Neural cell (in vitro differentiated cells): ENCODE data around the gene ST6GALNAC4.

Experiments
- CTCF ChIP-seq: fragments of 450-650 bp; IDR thresholded peaks from 2 replicates; pipeline ENCODE4 v1.5.1; 2014; ENCODE audit warnings: antibody characterized with exemption, mild to moderate bottlenecking, moderate library complexity; ENCODE audit not compliant: poor library complexity, severe bottlenecking
- EP300 ChIP-seq: fragments of 450-650 bp; conservative IDR thresholded peaks from 2 replicates; pipeline ENCODE4 v1.6.1; 2014; ENCODE audit warnings: antibody characterized with exemption, mild to moderate bottlenecking, moderate library complexity; ENCODE audit not compliant: poor library complexity, severe bottlenecking
- EZH2 ChIP-seq: fragments of 200-600, 300-800 bp; shearing (Covaris generic), sonication (generic); IDR thresholded peaks from 2 replicates; pipeline ENCODE4 v1.6.1; 2014; ENCODE audit warnings: antibody characterized with exemption, low read length, borderline replicate concordance, mild to moderate bottlenecking; ENCODE audit not compliant: insufficient read depth, poor library complexity, severe bottlenecking
- MXI1 ChIP-seq: fragments of 450-650 bp; conservative IDR thresholded peaks from 2 replicates; pipeline ENCODE4 v1.6.1; 2014; ENCODE audit warnings: antibody characterized with exemption, mild to moderate bottlenecking; ENCODE audit not compliant: poor library complexity, severe bottlenecking
- POLR2AphosphoS5 ChIP-seq: IDR thresholded peaks from 2 replicates; pipeline ENCODE4 v1.6.1; 2012
- RAD21 ChIP-seq: fragments of 450-650 bp; conservative IDR thresholded peaks from 2 replicates; pipeline ENCODE4 v1.6.1; 2014; ENCODE audit warnings: antibody characterized with exemption, mild to moderate bottlenecking, moderate library complexity
- REST ChIP-seq: IDR thresholded peaks from 2 replicates; pipeline ENCODE4 v1.6.1; 2012; ENCODE audit warnings: borderline replicate concordance
- SMC3 ChIP-seq: fragments of 450-650 bp; conservative IDR thresholded peaks from 2 replicates; pipeline ENCODE4 v1.6.1; 2014; ENCODE audit warnings: antibody characterized with exemption, mild to moderate bottlenecking, moderate library complexity; ENCODE audit not compliant: poor library complexity
- TAF1 ChIP-seq: IDR thresholded peaks from 2 replicates; pipeline ENCODE4 v1.6.1; 2012; ENCODE audit warnings: low read depth

DNA sequence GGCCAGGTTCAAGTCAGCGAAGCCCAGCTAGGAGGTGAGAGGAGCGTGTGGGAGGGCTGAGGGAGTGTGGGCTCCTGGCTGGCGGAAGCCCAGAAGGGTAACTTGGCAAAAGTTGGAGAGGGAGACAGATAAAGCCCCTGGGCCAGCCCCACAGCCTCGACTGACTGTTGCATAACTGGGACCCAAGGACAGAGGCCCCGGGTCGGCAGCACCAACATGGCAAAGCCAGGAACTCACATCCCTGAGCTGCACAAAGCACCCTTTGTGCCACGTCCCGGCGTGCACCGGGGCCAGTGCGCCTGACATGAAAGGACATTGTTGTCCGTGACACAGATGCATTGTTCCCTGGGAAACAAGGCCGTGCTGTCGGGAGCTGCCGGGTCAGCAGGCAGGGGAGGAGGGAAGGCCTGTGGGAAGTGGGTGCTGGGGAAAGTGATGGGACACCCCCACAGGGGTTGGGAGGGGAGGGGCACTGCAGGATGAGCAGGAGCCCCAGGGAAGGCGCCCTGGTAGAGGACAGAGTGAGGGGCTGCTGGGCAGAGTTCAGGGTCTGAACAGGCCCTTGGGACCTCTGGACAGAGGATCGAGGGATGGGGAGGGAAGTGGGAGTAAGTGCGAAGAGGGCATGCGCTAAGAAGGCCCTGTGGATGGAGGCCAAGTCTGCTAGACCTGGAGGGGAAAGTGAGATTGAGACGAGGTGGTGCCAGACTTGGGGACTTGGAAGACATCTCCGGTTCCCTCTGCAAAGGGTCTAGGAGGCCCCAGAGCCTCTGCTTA lies 33.9 kb upstream of the ST6GALNAC4 start:
- no peak for TF ChIP-seq CTCF
- TF ChIP-seq REST, result no peak
- TF ChIP-seq EZH2, result no peak
- TF ChIP-seq POLR2AphosphoS5, result no peak
- TF ChIP-seq RAD21, result no peak
- no peak for TF ChIP-seq EP300
- TF ChIP-seq MXI1, result no peak
- TF ChIP-seq TAF1, result no peak
- TF ChIP-seq SMC3, result no peak
